ENCODE results near the gene SCG3. TPM values are rescaled to one million over a fixed set of nuclear protein-coding genes. Genes with fewer than 3 reads are reported as not detected.

Gene SCG3
- total RNA-seq, 2 donors from 2014 or later = 0.23 to 2.0 TPM

Other genes starting within 250 kb of the SCG3 start
- 10 to 100 TPM; 12.2 to 35.3 TPM for gene DMXL2, start 58.7 kb upstream of the SCG3 start, total RNA-seq
- gene LYSMD2, start 56.2 kb downstream of the SCG3 start, total RNA-seq = 10 to 100 TPM; 15.0 to 29.9 TPM
- gene TMOD2, start 70.1 kb downstream of the SCG3 start, total RNA-seq = 1 to 10 TPM; 2.4 to 8.9 TPM
- 10 to 100 TPM; 17.2 to 19.6 TPM for gene TMOD3, start 148.2 kb downstream of the SCG3 start, total RNA-seq